Right renal pelvis (tissue), 4 donors: ENCODE results near the gene QSOX2. TPM values are rescaled to one million over a fixed set of nuclear protein-coding genes. Genes with fewer than 3 reads are reported as not detected.

Experiments
- DNase-seq, 4 donors: peaks; one replicate each; pipeline ENCODE4 v3.0.0-alpha.2; 2013; ENCODE audit warnings: low read depth in 4 of 4, low spot score in 3 of 4, missing footprints in 1 of 4
- polyA plus RNA-seq, 4 donors: library from polyadenylated mRNA; unstranded; fragments of 120-200 nt; gene quantifications; one replicate each; pipeline ENCODE4 v1.2.1, GENCODE V29; 2013; ENCODE audit not compliant: insufficient read length in 4 of 4

QSOX2 gene
- polyA plus RNA-seq, 4 donors: 16.3 to 17.5 (median 16.6) TPM

DNA sequence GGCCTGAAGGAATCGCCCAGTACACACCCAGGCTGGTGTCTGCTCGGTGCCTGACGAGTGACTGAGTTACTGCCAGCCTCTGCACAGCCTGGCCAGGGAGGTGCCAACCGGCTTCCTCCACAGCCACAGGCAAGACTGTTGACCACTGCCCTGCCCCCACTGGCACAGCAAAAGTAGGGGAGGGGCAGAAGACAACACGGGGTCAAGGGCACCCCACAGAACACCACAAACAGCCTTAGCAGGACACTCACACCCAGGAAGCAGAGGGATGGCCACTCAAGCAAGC lies 40.0 kb downstream of the QSOX2 start:
- no peak for DNase-seq

DNA sequence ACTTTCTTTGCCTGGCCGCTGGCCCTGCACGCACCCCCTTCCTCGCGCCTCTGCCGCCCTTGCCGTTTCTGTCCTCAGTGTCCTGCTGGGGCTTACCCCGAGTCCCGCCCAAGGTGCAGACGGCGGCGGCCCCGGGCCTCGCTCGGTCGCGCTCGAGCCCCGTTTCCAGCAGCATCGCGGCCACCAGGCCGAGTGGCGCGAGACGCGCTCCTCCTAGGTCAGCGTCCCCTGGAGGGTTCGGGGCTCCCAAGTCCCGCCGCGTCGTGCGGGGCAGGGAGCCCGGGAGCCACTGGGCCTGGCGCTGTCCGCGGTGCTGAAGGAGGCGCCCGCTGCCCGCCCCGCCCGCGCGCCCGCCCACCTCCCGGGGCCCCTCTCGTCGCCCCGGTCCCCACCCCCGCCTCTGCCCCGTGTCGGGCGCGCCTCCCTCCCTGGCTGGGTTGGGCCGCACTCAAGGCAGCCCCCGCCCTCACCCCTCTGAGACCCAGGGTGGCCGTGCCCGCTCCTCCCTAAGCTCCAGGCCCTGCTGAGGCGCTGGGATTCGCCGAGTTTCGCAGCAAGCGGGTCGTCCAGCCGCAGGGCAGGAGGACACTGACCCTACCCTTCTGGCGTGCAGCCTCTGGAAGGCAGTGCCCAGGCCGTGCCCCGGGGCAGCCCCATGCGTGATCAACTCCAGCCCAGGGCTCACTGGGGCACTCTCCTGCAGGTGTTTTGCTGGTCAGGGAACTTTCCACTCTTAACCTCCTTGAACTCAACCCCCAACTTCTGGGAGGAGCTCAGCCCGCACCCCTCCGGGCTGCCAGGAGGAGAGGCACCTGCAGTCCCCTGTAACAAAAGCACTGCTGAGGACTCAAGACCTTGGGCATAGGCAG lies 40.5 kb downstream of the QSOX2 start, which contains the start of gene LHX3:
Gene LHX3 (minus strand): TSS at position 291 of the 869 bp plus-strand sequence. CDS start 116 bp downstream, at position 175.
- DNase-seq: peak in 1 of 4 donors; percentile 44

DNA sequence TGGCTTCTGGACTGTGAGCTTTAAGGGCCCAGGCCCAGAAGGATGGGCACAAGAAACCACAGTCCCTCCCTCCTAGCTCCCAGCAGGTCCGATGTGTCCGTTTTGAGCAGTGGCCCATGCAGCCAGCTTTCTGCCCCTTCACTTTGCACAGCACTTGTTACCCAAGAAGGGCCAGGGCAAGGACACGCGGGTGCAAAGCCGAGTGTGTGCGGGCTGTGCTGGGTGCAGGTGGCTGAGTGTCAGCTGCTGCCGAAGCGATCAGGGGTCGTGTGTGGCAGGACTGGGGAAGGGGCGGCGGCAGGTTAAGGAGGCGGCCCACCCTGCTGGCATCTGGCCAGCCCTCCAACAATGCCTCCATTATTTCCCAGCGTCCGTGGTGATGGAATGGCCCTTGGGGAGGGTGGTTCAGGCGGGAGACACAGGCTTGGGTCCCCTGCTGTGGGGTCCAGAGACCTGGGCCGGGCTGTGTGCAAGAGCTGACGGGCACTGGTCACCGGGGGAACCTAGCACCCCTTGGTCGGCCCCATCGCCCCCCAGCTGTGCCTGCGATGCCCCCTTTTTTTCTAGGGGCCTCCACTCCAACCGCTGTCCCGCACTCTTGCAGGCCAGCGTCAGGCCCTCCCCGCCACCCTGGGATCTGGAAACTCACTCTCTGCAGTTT lies 41.3 kb downstream of the QSOX2 start:
- no peak for DNase-seq

DNA sequence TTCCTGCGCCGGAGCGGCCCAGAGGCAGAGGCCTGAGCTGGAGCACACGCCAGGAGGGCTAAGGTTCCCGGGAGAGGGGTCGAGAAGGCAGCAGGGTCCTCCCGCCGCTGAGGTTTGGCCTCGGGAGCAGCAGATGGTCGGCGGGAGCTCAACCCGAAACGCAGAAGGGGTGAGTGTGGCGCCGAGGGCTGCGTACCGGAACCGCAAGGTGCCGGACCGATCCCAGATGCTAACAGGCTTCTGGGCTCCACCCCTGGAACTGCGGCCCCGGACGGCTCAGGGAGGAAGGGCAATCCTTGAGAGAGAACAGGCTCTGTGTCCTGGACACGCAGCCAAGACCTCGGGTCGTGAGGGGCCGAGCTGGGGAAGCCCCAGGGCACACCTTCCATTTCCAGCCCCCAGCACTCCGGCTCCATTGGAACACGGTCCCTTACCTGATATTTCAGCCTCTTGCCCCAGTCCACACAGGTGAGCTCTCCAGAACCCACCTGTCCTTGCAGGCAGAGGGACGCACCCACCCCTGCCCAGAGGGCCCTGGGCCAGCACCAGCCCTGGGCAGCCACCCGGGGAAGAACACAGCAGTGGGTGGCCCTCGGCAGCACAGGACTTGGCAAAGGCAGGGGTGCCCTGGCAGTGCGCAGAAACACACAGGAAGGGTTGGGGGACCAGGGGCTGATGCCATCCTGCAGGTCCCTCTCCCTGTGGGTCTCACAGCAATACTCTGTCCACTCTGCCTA lies 42.0 kb downstream of the QSOX2 start:
- no peak for DNase-seq

DNA sequence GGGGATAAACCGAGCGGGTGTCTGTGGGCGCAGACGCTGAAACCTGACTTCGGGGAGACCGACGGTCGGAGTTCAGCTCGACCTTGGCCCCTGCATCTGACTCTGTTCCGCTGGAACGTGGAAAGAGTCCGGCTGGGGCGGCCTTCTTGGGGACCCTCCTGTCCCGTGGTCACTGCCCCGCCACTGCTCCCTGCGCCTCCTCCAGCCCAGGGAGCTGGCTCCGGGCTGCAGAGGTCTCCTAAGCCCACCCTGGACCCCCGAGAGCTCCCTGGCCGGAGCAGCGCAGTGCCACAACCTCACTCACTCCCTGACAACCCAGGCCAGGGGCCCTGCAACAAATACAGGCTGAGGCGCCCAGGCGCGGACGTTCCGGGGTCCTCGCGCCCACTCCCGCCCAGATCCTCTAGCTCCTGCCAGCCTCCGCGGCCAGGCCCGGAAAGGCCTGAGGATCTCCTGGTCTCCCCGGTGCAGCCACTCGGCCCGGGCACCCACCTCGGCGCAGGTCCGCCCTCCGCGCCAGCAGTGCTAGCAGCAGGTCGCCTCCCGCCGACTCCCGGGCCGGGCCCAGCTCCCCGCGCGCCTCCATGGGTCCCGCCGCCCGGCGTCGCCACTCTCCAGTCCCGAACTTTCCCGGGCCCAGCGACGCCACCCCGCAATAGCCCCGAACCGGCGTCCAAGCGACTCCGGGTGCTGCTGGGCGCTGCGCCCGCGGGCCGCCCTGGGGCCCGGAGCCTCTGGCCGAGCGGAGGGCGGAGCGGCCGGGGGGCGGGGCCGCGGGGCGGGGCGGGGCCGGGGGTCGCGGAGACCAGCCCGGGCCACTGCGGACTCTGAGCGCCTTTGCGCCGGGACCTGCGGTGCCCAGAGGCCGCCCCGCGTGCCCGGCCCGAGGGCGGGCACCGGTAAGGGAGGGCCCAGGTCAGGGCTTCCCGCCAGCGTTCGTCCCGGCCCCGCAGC lies 42.9 kb downstream of the QSOX2 start:
- DNase-seq: no peak

DNA sequence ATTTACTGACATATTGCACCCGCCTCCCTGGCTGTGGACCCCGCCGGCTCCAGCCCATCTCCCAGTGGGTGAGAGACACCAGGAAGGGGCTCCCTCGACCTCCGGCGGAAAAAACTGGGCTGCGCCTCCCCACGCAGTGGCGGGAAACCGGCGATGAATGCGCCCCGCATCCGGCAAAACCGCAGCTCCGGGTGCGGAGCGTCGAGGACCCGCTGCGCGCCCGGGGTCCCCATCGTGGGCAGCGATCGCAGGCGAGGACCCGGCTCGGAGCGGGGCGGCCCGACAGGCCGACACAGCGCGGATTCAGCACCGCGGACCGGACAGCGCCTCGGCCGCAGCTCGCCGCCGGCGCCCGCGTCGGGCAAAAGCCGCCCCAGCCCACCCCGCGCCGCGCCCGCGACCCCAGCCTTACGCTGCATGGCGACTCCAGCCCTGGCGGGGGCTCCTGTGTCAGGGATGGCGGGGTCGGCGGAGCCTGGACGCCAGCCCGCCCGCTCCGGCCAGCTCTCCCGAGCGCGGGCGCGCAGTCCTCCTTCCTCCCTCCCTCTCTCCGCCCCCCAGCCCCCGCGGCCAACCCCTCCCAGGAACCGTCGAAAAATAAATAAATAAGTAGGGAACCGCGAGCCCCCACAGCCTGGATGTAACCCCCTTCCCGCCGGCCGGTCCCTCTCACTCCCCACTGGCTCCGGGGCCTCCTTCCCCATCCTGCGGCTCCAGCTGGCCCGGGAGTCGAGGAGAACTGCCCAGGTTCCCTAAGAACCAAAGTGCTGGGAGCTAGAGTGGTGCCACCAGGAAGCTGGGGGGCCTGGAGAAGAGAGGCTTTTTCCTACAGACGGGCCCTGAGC lies 43.8 kb downstream of the QSOX2 start:
- DNase-seq: peak in 2 of 4 donors; percentile 31 to 56

DNA sequence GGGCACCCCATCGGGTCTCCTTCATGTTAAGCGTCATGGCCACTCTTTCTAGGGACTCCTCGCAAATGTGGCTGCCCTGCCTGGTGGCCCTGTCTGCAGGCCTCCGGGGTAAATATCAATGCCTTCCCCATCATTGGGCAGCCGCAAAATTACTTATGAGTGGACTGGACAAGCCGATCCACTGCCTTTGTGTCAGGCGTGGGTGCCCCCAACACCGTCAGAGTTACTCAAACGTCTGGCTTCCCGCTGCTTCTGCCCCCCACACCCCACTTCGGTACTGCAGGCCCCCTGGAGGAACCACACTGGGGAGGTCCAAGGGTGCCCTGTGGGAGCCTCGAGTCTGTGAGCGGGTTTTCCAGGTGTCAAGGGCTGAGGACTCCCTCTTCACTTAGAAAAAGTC lies 44.4 kb downstream of the QSOX2 start:
- no peak for DNase-seq

DNA sequence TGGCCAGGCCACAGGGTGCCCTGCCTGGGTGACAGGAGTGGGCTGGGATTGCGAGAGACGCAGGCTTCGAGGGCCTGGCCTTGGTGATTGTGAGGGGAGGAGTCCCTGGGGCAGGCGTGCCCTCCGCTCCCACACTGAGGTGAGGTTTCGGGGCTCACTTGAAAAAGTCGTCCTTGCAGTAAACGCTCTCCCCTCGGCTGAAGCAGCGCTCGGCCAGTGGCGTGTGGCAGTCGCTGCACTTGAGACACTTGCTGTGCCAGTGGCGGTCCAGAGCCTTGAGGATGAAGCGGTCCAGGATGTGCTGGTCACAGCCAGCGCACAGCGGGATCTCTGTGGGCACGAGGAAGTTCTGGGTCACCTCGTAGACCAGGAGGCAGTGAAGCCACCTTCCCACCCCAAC lies 45.2 kb downstream of the QSOX2 start:
- no peak for DNase-seq

DNA sequence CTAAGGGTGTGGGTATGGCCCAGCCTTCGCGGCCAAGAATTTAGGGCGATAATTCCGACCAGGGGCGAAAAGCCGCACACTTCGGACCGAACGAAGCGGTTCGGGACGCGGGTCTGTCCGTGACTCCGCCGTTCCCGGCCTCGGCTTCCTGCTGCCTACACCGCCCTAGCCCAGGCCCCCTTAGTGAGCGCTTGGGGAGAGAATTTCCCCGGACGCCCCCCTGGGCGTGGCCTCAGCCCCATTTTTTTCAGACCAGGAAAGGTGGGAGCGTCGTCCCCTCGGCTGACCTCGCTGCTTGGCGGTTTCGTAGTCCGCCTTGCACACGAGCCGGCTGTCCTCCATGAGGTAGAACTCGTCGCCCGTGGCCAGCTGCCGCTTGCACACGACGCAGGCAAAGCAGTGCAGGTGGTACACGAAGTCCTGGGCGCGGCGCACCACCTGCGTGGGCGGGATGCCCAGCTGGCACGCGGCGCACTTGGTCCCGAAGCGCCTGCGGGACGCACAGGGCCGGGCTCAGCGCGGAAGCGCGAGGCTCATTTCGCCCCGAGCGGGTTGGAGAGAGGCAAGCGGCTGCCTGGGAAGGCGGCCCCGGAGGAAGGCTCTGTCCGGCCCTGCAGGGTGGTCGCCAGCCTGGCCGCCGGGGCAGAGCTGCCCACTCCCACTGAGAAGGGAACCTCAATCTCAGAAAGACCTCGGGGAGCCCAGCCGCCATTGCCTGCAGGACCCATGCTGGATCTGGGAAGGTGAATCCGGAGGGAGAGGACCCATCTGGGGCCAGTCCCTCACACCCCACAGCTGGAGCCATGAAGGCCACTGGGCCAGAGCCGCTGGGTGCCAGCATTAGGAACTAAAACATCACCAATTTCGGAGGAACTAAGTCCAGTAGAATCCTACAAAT lies 46.0 kb downstream of the QSOX2 start:
- no peak for DNase-seq

DNA sequence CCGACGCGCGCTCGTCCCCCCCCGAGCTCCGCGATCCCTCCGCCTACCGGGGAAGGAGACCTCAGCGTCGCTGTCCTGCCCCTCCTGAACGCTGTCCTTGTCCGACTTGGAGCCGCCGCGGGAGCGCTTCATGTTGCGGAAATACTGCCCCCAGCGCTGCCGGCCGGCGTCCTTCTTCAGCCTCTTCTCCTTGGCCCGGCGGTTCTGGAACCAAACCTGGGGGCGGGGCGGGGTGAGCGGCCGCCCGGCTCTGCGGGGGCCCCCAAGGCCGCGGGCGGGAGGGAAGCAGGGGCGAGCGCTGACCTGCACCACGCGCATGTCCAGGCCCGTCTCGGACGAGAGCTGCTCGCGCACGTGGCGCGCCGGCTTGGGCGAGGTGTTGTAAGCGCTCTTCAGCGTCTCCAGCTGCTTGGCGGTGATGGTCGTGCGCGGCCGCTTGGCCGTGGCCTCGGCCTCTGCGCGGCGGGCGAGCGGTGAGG lies 47.0 kb downstream of the QSOX2 start:
- no peak for DNase-seq

DNA sequence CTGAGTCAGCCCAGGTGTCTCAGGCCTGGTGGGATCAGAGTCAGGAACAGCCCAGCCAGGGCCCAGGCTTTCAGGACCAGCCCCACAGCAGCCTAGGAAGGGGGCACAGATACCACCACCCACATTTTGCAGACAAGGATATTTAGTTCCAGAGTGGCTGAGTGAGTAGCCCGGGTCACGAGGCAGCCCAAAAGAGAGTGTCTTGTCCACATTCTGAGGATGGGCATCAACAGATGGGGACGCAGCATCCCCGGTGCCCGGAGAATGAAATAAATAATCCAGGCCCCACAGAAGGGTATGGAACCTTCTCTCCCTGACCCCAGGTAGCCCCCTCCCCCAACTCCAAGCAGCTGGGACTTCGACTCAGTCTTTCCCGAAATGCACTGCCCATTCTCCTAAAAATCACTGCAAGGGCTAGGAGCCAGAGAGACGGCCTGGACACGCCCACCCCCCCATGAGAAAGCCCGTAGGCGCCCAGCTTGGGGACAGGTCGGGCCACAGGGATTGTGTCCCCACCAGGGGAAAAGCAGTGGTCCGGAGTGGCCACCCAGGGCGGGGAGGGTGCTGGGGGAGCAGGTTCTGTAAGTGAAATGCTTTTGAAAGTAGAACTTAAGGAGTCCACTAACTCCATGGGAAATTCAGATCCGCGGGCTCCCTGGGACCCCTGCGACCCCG lies 47.5 kb downstream of the QSOX2 start:
- DNase-seq: no peak

DNA sequence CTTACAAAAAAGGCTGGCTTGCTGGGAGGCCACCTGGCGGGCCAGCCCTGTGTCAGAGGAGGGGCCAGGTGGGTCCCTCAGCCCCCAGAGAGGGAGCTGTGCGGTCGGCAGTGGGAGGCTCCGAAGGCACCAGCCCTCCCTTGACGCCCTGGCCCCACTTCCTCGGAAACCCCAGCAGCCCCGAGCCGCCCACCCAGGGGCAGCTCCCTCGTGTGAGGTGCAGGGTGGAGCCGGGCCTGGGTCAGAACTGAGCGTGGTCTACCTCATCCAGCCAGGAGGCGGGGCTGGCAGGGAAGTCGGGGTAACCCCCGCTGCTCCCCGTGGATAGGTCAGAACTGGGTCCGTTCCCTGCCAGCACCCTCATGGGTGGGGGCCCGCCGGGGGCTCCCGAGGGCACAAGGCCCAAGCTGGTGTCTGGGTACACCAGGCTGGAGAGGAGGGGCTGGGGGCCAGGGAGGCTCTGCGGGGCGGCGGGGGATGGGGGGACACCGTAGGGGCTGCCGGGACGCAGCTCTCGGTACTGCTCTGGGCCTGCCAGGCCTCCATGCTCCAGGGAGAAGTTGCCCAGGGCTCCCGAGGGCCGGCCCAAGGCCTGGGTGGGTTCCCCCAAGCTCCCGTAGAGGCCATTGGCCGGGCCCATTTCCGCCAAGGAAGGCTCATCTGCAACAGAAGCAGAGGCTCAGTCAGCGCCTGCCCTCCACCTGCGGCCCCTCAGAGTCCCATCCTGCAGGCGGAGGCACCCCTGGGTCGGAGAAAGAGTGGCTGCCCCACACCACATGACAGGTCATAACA lies 48.3 kb downstream of the QSOX2 start:
- DNase-seq: no peak

DNA sequence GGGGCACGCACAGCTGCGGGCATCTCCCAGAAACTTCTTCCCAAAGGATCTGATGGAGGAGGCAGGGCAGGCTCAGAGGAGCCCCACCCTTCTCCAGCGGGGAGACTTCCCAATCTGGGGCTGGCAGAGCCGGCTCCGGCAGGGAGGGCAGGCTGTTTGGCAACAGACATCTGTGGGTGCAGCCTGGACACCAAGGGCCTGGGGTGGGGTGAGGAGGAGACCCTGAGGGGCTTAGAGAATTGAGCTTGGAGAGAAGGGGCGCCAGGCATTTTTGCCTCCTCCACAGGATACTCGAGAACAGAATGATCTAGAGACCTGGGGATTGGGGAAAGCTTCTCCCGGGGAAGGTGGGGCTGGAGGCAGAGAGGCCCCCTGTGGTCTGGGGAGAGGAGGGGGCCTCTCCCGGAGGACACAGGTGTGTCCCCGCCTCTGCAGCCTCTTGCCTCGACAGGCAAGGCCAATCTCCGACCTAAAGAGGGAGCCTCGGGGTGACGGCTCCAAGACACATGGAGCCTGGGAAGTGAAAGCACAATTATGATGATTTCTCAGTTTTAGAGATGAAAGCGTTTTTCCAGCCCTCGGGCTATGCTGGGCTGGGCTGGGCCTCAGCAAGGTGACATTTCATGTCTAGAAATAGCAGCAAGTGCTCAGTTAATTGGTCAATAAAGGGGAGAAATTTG lies 49.1 kb downstream of the QSOX2 start:
- no peak for DNase-seq

DNA sequence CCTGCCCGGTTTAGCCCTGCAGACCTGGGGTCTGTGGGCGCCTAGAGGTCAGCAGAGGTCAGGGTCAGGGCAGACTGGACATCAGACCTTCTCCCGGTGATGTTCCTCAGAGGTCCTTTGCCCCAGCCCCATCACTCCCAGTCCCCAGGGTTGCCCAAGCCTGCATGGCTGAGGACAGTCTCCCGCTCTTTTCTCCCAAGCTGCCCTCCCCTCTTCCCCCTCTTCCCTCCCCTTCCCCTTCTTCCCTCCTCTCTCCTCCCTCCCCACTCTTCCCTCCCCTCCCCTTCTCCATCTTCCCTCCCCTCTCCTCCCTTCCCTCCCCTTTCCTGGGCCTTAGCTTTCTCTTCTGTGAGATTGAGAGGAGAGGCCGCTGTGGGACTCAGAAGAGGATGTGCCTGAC lies 51.1 kb downstream of the QSOX2 start:
- no peak for DNase-seq

DNA sequence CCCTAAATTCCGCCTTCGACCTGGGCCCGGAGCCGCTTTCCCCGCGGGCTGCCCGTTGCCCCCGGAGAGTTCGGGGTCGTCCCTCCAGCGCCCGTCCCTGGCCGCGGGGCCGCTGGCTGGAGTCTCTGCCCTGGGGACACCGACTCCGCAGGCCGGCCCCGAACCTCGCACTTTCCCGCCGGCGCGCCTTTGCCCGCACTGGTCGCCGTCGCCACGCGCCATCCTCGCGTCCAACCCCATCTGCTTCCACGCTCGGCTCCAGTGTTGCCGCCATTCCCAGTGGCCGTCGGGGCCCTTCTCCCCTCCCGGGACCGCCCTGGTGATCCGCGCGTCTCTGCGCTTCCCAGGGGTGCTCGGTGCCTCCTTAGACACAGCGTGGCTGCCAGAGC lies 51.7 kb downstream of the QSOX2 start:
- no peak for DNase-seq

DNA sequence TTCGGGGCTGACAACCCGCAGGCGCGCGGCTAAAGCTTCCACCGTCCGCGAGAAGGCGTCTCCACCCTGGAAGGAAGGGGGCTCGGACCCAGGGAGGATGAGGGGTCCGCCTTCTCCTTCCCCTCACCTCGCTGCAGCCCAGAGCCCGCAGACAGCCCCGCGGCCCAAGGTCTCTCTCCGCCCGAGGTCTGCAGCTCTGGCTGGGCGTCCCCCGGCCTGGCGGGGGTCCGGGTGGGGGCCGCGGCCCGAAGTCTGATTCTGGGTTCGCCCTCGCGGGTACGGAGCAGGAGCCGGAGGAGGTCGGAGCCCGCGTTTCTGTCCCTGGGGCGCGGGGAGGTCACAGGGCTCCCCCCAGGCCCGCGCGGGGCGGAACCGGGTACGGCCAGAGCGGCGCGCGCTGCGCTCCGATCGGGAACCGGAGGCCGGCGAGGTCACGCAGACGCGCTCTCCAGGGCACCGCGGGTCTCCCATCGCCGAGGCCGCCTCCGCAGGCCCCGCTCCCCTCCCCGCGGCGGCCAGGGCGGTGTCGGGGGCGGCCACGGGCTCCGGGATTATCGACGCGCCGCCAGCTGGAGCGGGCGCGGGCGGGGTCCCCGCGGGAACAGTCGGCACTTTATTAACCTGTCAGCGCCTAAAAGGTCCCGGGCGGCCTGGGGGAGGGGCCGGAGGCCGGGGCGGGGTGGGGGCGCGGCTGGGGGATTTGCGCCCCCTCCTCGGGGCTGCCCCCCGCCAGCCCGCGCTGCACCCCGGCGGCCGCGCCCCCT lies 52.3 kb downstream of the QSOX2 start:
- DNase-seq: no peak
